ENCODE measurements around the gene BROX.
"Not testable (repeated sequence)": the region's sequence is repeated elsewhere in the genome, so short reads cannot be mapped to it uniquely, and the experiment has no call there.

The BROX gene

DNA sequence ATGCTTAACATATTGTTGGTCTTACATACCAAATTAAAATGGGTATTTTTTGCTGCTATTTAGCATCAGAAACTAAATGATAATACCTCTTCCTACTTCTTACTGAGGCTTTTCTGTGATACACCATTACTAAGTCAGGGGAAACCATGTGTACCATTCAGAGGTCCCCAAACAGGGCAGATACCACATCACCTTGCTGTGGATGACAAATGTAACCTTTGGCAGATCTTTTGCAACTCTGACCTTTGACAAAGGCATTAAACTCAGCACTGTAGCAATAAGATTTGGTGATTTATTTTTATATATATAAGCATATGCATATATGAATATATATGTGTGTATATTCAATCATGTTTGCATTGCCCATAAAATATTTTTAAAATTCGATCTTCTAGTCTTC, 27.6 kb downstream of the BROX start:
- DNase-seq (ENCODE audit: low read depth, low spot score): no peak
- in situ Hi-C loops (cut with HindIII; ENCODE audit: low sequenced_read_pairs): no loop called here
- TF ChIP-seq, protein P1, sequence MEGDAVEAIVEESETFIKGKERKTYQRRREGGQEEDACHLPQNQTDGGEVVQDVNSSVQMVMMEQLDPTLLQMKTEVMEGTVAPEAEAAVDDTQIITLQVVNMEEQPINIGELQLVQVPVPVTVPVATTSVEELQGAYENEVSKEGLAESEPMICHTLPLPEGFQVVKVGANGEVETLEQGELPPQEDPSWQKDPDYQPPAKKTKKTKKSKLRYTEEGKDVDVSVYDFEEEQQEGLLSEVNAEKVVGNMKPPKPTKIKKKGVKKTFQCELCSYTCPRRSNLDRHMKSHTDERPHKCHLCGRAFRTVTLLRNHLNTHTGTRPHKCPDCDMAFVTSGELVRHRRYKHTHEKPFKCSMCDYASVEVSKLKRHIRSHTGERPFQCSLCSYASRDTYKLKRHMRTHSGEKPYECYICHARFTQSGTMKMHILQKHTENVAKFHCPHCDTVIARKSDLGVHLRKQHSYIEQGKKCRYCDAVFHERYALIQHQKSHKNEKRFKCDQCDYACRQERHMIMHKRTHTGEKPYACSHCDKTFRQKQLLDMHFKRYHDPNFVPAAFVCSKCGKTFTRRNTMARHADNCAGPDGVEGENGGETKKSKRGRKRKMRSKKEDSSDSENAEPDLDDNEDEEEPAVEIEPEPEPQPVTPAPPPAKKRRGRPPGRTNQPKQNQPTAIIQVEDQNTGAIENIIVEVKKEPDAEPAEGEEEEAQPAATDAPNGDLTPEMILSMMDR (IDR thresholded peaks at IDR 0.05; ENCODE audit: low read depth, low read length): no peak
- no peak overlapping the region for H3K4me3 ChIP-seq (ENCODE audit: low read depth, low read length)

DNA sequence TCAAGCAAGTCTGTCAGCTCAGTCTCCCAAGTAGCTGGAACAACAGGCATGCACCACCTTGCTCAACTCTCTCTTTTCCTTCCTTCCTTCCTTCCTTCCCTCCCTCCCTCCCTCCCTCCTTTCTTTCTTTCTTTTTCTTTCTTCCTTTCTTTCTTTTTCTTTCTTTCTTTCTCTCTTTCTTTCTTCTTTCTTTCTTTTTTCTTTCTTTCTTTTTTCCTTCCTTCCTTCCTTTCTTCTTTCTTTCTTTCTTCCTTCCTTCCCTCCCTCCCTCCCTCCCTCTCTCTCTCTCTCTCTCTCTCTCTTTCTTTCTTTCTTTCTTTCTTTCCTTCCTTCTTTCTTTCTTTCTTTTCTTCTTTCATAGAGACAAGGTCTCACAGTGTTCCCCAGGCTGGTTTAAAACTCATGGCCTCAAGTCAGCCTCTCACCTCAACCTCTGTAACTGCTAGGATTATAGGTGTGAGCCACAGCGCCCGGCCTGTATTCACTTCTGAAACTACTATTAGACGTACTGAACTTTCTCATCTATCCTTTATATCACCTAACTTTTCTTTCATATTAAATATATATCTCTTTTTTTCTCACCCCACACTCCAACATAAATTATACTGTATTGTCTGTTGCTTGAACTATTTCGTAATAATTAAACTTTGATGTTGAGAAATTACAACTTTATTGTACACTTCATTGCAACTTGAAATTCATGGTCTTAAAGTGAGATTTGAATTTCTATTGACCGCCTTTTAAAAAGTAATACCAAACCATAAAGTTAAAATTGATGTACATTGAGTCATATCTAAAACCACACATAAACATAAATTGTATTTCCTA, 29.5 kb downstream of the BROX start:
- DNase-seq (ENCODE audit: low read depth, low spot score); in situ Hi-C loops (cut with HindIII; ENCODE audit: low sequenced_read_pairs); H3K4me3 ChIP-seq (ENCODE audit: low read depth, low read length): not testable (repeated sequence)

DNA sequence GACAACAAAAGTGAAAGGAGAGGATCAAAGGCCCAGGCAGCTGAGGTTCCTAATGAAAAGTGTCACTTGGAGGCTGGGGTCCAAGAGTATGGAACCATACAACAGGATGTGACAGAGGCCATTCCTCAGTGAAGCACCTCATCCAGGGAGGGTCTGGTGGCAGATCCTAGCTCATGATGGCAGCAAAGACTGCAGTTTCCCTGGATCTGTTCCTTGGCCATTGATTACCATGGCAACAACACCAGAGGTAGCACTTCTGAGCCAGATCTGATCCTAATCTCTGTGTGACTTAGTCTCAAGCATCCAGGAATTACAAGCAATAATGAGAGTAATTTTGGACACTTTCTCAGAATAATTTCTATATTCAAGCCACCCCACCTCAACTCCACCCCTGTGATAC, 37.6 kb downstream of the BROX start:
- DNase-seq (ENCODE audit: low read depth, low spot score): no peak
- H3K4me3 ChIP-seq (ENCODE audit: low read depth, low read length): no peak overlapping the region
- TF ChIP-seq, protein P1 (IDR thresholded peaks at IDR 0.05; ENCODE audit: low read depth, low read length): no peak
- in situ Hi-C loops (cut with HindIII; ENCODE audit: low sequenced_read_pairs): no loop called here

DNA sequence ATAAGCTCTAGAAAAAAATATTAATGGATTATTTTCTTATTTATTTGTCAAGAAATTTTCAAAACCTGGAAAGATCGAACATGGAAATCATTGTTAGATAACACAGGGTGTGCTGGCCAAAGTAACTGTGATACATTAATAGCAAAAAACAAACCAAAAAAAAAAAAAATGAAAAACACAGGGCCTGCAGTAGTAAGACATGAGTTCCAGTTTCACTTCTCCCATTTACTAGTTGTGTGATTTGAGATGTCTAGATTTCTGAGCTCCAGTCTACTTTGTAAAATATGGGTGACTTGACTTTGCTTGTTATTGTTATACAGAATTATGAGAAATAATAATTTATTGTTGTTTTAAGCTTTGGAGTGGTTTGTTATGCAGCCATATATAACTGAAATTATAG, 38.3 kb downstream of the BROX start:
- in situ Hi-C loops (cut with HindIII; ENCODE audit: low sequenced_read_pairs): no loop called here
- no peak for DNase-seq (ENCODE audit: low read depth, low spot score)
- TF ChIP-seq, protein P1 (IDR thresholded peaks at IDR 0.05; ENCODE audit: low read depth, low read length): no peak
- no peak overlapping the region for H3K4me3 ChIP-seq (ENCODE audit: low read depth, low read length)

DNA sequence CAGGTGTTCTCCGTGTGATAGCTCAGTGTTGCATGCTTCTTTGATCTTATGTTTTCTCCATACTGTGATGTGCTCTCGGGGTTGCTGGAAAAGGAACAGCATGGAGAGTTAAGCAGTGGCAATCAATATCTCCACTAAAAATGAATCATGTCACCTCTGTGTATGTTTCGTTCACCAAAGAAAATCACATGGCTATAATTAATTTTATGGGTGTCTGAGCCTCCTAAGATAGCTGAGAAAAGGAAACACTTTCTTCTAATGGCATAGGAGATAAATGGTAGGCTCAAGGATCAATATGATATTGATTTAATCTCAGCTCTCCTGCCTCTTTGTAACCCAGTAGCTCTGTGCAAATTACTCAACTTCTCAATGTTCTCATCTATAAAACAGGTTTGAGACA, 38.9 kb downstream of the BROX start:
- in situ Hi-C loops (cut with HindIII; ENCODE audit: low sequenced_read_pairs): no loop called here
- TF ChIP-seq, protein P1 (IDR thresholded peaks at IDR 0.05; ENCODE audit: low read depth, low read length): no peak
- DNase-seq (ENCODE audit: low read depth, low spot score): no peak
- H3K4me3 ChIP-seq (ENCODE audit: low read depth, low read length): no peak overlapping the region

DNA sequence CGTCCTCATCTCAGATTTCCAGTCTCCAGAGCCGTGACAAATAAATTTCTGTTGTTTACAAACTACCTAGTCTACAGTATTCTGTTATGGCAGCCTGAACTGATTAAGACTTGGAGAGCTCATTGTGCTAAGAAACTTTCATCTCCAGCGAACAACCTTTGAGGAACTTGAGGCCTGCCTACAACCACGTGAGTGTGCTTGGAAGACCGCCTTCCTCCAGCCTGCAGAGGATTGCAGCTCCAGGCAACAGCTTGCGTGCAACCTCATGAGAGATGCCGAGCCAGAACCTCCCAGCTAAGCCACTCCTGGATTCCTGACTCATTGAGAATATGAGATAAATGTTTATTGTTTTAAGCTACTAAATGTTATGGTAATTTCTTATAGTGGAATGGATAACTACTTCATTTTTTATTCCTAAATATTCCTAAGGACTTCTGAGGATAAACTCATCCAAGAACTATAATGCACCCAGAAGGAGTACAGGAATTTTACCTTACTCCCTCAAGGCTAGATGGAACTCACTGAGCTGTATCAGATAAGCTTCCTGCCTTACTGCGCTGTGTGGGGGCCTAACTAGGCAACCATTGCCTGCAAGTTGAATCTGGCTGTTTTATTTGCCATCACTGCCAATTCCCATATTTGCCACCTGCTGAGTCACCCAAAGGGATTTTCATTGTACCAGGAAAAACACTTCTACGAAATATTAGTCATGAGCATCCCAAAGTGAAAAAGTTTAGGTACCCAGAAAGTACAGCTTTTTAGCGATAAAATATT, 42.2 kb downstream of the BROX start:
- peak; percentile 80 for DNase-seq (ENCODE audit: low read depth, low spot score)
- TF ChIP-seq, protein P1 (IDR thresholded peaks at IDR 0.05; ENCODE audit: low read depth, low read length): no peak
- H3K4me3 ChIP-seq (ENCODE audit: low read depth, low read length): no peak overlapping the region
- in situ Hi-C loops (cut with HindIII; ENCODE audit: low sequenced_read_pairs): no loop called here
